GM21515 (cell line): Measurements from ENCODE around the gene PALLD.

Source experiments
- ATAC-seq: cut with Tn5 transposase; IDR thresholded peaks from one replicate; pipeline ENCODE4 v1.9.1; 2021; ENCODE audit not compliant: unreplicated experiment

PALLD gene

GRCh38 chr4:168837922-168838321, 341.1 kb downstream of the PALLD start:
- no peak for ATAC-seq

DNA sequence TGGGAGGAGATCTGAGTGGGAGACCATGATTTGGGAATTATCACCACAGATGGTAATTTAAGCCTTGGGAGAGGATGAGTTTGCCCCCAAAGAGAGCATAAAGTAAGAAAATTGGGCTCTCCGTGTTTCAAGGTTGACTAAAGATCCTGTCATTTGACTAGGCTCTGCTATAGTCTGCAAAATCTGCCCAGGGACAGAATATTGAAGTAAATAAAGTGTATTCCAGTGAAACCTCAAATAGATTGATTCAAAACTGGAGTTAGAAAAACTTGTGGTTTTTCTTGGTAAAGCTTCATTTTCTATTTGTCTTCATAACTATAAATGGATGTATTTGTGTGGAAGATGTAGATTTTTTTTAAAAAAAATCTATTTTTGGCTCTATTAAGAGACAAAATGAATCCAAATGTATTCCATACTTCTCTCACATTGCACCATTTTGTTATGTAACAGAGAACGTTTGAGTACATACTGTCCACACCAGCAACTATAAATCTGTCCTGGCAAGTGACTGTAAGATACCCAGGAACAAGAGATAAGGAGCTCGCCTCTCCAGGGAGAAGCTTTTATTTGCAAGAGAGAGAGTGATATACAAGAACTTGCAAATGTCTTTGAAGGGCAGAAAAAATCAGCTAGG, 343.0 kb downstream of the PALLD start:
- no peak for ATAC-seq

DNA sequence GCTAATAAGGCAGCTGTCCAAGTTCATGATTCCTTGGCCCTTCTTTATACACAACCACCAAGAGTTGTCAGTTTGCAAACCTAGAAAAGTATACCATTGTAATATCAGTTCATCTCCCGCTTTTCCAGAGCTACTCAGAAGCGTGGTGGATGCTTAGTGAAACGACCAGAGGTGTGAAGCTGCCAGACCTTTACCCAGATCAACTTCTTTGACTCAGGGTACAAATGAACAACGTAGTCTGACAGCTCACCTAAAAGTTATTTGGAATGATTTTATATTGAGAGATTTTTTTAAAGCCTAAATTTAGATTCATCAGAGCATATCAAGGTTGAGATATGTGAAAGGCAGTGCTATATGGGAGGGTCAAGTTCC, 343.5 kb downstream of the PALLD start:
- no peak for ATAC-seq

GRCh38 chr4:168841000-168841671, 344.3 kb downstream of the PALLD start:
- ATAC-seq, result no peak

GRCh38 chr4:168841672-168842019, 344.8 kb downstream of the PALLD start:
- no peak for ATAC-seq

GRCh38 chr4:168842186-168842585, 345.3 kb downstream of the PALLD start:
- no peak for ATAC-seq

DNA sequence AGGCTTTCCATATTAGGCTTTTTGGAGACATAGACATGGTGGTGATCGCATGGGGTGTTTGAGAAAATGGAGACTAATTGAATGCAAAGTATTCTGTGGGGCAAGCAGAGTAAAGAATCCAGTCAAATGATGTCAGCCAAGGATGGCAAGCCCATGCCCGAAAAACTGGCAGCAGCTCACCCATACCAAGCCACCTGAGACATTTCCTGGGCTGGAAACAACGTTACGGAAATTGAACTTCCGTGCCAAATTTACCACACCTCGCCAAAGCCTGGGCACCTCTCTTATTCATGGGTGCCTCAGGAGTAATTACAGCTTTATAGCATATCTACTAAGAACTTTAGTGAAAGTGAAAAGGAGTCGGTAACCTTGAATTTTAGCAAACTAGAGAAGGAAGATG, 346.8 kb downstream of the PALLD start:
- ATAC-seq, result no peak

DNA sequence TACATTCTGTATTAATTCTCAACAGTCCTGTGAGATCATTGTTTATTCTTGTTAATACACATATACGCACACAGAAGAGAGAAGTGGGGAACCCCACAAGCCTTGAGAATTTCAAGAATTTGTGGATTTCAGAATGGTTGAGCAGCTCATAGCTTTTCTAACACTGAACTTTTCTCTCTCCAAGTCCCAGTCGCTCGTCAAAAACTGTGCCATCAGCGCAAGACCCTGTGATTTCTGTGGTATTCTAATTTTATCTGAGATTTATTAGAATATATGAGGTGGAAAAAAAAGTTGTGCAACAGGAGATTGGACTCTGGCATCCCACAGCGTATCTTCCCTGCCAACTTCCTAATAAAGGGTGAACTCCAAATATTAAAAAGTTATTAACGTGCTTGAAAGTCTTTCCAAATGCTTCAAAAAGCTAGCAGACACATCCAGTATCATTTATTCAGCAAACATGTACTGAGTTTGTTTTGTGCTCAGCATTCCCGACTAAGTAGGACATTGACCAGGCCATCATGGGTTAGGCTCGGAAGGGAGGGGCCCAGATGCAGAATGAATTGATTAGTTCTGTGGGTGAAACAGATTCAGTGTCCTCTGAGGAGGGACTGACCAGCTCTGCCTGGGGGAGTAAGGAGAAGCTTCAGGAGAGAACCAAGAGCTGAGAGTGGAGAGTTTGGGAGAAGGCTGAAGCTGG, 347.6 kb downstream of the PALLD start:
- no peak for ATAC-seq

- no peak for ATAC-seq
These were observed 349.0 kb downstream of the PALLD start for GRCh38 chr4:168845897-168846296.

DNA sequence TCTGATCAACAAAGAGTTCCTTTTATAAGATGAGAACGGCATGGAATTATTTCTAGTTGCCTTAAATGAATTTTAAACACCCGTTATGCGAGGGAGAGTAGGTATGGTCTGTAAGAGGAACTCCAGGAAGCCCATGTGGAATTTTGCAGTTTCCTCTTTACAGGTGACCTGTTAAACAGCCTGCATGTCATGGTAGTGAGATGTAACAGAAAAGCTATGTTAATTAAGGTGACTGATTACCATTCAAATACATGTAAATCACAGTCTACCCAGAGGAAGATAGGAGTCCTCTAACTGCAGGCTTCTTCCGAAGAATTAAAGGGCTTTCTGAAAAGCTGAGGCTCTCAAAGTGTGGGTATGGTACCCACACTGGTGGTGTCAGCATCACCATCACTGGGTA, 349.6 kb downstream of the PALLD start:
- ATAC-seq, result no peak

DNA sequence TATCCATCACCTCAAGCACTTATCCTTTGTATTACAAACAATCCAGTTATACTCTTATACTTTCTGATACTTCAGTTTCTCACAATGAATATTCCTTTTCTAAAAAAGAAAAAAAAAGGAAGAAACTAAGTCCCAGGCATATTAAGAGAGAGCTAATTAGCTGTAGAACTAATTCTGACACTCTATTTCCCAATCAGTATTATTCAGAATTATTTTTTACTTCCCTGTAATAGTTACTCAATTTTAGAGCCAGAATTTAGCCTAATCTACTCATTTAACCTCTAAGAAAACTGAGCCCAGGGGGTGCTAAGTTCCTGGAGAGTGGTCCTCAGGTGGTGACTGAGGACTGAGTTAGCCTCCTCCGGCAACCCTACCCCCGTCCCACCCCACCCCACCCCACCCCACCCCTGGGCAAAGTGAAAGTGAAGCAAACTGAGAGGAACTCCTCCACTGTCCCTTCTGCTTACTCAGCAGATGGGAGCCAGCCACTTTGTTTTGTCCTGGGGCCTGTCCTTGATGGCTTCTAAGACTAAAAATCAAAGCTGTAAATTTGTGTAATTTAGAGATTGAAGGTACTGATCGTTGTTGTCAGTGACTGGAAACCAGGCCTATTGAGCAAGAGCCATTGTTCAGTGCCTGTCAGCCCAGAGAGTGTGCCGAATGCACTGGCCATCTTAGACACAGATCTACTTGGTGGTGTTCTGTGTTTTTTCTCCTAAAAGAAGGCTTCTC, 351.1 kb downstream of the PALLD start:
- ATAC-seq, result no peak

DNA sequence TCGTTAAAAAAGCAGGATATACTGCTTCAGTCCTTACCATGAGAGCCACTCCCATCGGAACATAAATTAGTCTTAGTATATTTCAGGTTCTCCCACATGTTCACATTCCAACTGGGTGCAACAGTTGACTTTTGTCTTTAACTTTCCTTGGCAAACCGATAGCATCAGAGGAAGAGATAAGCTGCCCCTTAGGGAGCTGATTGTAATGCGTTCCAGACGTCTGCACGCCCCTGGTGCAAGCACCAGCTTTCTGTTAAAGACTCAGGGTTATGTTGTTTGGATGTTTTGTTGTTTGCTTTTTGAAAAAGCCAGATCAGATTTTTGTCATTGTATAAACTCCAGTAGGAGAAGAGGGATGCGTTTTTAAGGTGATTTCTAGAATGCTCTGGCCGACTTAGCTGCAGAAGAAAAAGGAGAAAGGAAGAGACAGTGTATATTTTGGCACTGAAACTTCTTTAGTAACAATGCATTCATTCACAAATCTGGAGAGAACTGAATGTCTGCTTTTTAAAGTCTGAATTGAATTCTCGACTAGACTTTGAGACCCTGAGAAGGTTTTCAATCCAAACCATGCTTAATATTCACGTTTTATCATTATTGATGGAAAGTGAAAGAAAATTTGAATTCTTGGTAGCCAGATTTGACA, 352.3 kb downstream of the PALLD start:
- no peak for ATAC-seq

GRCh38 chr4:168849997-168850396, 353.1 kb downstream of the PALLD start:
- ATAC-seq, result no peak

GRCh38 chr4:168852387-168852786, 355.5 kb downstream of the PALLD start:
- no peak for ATAC-seq

GRCh38 chr4:168852933-168853713, 356.3 kb downstream of the PALLD start:
- peak; percentile 56 for ATAC-seq

DNA sequence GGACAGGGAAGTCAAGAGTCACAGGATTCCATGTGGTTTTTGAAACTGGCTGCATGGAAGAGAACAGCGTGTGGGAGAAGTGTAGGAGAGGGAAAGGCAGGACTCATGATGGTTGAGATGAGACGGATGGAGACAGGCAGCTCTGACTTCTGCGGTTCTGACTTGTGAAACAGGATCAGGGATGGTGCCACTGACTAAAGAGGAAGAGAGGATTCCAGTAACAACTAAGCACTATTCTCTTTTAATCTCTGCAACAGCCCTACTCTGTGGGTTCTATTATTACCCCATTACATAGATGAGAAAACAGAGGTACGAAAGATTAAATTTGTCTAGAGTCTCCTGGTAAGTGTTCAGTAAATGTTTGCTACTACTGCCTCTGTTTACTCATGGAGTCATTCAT, 356.9 kb downstream of the PALLD start:
- ATAC-seq, result peak; percentile 40

DNA sequence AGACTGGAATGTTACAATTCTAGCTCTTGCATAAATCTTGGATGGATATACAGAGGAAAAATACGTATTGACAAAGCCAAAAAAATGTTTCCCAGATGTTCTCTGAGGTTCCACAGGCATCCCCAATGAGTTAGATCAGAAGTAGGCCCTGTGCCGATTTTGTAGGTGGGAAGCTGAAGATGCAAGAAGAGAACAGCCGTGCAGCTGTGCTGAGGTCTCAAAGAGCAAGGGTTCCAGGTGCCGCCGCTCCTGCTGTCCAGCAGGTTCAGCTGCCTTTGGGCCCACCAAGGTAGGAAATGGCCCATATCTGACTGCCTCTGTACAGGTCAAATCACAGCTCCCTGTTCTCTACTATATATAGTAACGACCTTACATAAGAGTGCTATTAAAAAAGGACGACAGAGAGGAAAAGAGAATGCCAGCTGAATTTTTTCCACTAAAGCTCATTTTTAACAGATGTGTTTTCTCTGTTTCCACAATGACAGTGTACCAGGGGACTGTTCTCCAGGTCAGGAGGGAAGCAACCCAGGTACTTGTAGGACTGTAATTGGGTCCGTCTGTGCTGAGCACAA, 357.6 kb downstream of the PALLD start:
- no peak for ATAC-seq

GRCh38 chr4:168856312-168856711, 359.5 kb downstream of the PALLD start:
- no peak for ATAC-seq

DNA sequence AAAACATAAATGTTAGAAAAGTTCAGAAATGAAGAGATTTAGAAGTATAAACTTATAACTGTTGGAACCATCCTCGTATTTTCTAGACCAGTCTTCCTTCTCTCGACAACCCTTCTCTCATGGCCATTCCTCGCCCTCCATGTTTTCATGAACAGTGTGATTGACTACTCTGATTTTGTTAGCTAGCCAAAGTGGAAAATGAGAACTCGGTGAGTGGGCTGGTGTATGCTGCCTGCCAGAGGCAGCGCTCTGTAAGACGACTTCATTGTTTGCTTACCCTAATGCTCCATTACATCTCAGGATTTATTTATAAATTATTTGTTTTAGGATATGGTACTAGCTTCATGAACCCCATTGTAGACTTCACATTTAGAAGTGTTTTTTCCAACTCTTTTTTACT, 360.2 kb downstream of the PALLD start:
- ATAC-seq, result no peak
